ENCODE results near the gene MMAB. TPM values are rescaled to one million over a fixed set of nuclear protein-coding genes. Genes with fewer than 3 reads are reported as not detected.

Gene MMAB
- total and polyA plus RNA-seq, 2 experiments from 2014 or later: 6.7 to 26.8 TPM

DNA sequence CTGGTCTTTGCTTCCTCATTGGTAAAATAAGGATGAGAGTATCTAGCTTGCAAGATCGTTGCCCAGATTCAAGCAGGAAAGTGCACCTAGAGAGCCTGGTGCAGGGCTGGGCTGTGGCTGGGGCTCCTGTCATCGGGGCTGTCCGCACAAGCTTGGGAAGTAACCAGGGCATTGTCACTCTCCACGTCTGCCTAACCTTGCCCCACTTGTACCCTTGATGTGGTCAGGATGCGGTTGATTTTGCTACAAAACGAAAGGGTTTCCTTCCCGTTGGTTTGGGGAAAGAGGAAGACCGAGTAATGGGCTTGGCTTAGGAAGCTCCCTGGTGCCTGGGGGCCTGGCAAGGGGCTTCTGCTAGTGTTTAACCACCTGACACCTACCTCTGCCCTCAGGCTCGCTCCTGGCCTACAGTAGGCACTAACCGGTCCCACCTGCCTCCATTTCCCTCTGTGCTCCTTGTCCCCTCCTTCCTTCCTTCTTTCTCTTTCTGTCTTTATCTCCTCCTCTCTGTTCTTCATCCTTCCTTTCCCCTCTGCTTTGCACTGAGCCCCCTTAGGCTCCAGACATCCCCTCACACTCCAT is 22.1 kb upstream of the MMAB start:
- WGBS, 2 experiments (ENCODE audit: low coverage in 1 of 2, low lambda C conversion rate in 2 of 2, missing lambda C conversion rate in 2 of 2): 87 to 90% methylated on average over 10 of the region's 10 CpGs

DNA sequence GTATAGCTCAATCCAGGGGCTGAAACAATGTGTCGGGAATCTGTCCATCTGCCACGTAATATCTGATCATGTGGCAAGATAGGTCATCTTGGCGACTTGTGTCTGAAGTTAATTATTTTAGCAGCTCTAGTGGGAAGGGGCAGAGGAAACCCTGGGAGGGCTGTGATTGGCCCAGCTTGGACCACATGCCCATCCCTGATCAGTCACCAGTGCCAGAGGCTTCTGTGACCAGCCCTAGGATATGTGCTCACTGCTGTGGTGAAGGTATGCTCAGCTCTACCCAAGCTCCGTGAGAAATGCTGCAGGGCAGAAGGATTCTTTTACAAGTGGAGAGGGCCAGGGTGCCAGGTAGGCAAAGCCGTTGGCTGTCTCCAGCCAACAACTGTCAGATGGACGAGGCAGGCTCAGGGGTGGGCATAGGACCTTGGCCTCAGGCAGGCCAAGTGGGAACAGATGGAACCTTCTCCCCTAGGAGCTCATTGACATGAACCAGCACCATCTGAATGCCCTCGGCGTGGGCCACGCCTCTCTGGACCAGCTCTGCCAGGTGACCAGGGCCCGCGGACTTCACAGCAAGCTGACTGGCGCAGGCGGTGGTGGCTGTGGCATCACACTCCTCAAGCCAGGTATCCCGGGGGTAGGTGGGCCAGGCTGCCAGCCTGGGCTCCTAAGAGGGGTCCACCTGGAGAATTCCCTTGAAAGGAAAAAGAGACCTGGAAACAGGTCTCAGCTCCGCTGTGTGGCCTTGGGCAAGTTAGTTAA is 21.4 kb upstream of the MMAB start:
- H4K20me1 ChIP-seq (ENCODE audit: insufficient read depth): no peaks in the 10 kb centered on the region
- H3K27ac ChIP-seq: no peak overlapping the region
- no peaks in the 10 kb centered on the region for H3K36me3 ChIP-seq (ENCODE audit: low read depth)
- no peak overlapping the region for H3K9ac ChIP-seq
- H3K4me2 ChIP-seq (ENCODE audit: unreplicated experiment): no peak overlapping the region
- H3K4me3 ChIP-seq: no peak overlapping the region
- no peaks in the 10 kb centered on the region for H3F3A ChIP-seq (ENCODE audit: insufficient read depth)
- no peak overlapping the region for H2AFZ ChIP-seq
- H3K79me2 ChIP-seq (ENCODE audit: insufficient read depth): no peaks in the 10 kb centered on the region
- no peaks in the 10 kb centered on the region for H3K4me1 ChIP-seq (ENCODE audit: insufficient read depth)
- DNase-seq: no peak
- H3K9me3 ChIP-seq (ENCODE audit: low read depth): no peaks in the 10 kb centered on the region
- 80 to 82% methylated on average over 15 of the region's 15 CpGs for WGBS, 2 experiments (ENCODE audit: low coverage in 1 of 2, low lambda C conversion rate in 2 of 2, missing lambda C conversion rate in 2 of 2)
- no peak for TF ChIP-seq EZH2 (IDR thresholded peaks at IDR 0.05; ENCODE audit: insufficient read depth, poor library complexity, severe bottlenecking)
- no peak for TF ChIP-seq EZH2phosphoT487 (IDR thresholded peaks at IDR 0.05; ENCODE audit: insufficient read depth, low read depth)
- no peaks in the 10 kb centered on the region for H3K27me3 ChIP-seq (replicated peaks; ENCODE audit: insufficient read depth)
- in situ Hi-C loops (cut with MboI): no loop called here
- no peaks in the 10 kb centered on the region for H3K9me2 ChIP-seq (ENCODE audit: insufficient read depth)

More for the DNA sequence above, 22.1 kb upstream of the MMAB start:
- no peaks in the 10 kb centered on the region for H3K4me1 ChIP-seq (ENCODE audit: insufficient read depth)
- DNase-seq: no peak
- H3F3A ChIP-seq (ENCODE audit: insufficient read depth): no peaks in the 10 kb centered on the region
- H3K9ac ChIP-seq: no peak overlapping the region
- H3K27me3 ChIP-seq (replicated peaks; ENCODE audit: insufficient read depth): no peaks in the 10 kb centered on the region
- no peak overlapping the region for H3K27ac ChIP-seq
- H3K79me2 ChIP-seq (ENCODE audit: insufficient read depth): no peaks in the 10 kb centered on the region
- no peaks in the 10 kb centered on the region for H3K9me3 ChIP-seq (ENCODE audit: low read depth)
- H3K9me2 ChIP-seq (ENCODE audit: insufficient read depth): no peaks in the 10 kb centered on the region
- no peak for TF ChIP-seq EZH2phosphoT487 (IDR thresholded peaks at IDR 0.05; ENCODE audit: insufficient read depth, low read depth)
- H3K36me3 ChIP-seq (ENCODE audit: low read depth): no peaks in the 10 kb centered on the region
- H2AFZ ChIP-seq: no peak overlapping the region
- no peak overlapping the region for H3K4me3 ChIP-seq
- no peaks in the 10 kb centered on the region for H4K20me1 ChIP-seq (ENCODE audit: insufficient read depth)
- no peak overlapping the region for H3K4me2 ChIP-seq (ENCODE audit: unreplicated experiment)
- in situ Hi-C loops (cut with MboI): no loop called here

- no peaks in the 10 kb centered on the region for H3K9me2 ChIP-seq (ENCODE audit: insufficient read depth)
- no peaks in the 10 kb centered on the region for H3K4me1 ChIP-seq (ENCODE audit: insufficient read depth)
- H3K27me3 ChIP-seq (replicated peaks; ENCODE audit: insufficient read depth): no peaks in the 10 kb centered on the region
- no peaks in the 10 kb centered on the region for H3K79me2 ChIP-seq (ENCODE audit: insufficient read depth)
- H3F3A ChIP-seq (ENCODE audit: insufficient read depth): no peaks in the 10 kb centered on the region
- no peak overlapping the region for H3K4me3 ChIP-seq
- H3K4me2 ChIP-seq (ENCODE audit: unreplicated experiment): no peak overlapping the region
- no peak for DNase-seq
- no peak overlapping the region for H3K27ac ChIP-seq
- H3K9ac ChIP-seq: no peak overlapping the region
- no peaks in the 10 kb centered on the region for H3K36me3 ChIP-seq (ENCODE audit: low read depth)
- in situ Hi-C loops (cut with MboI): no loop called here
- H4K20me1 ChIP-seq (ENCODE audit: insufficient read depth): no peaks in the 10 kb centered on the region
- 82 to 85% methylated on average over 9 of the region's 9 CpGs for WGBS, 2 experiments (ENCODE audit: low coverage in 1 of 2, low lambda C conversion rate in 2 of 2, missing lambda C conversion rate in 2 of 2)
- no peak overlapping the region for H2AFZ ChIP-seq
- TF ChIP-seq EZH2 (IDR thresholded peaks at IDR 0.05; ENCODE audit: insufficient read depth, poor library complexity, severe bottlenecking) (no peak), EZH2phosphoT487 (IDR thresholded peaks at IDR 0.05; ENCODE audit: insufficient read depth, low read depth) (no peak)
- H3K9me3 ChIP-seq (ENCODE audit: low read depth): no peaks in the 10 kb centered on the region
These were observed 19.6 kb upstream of the MMAB start for GRCh38 chr12:109592905-109593272.

DNA sequence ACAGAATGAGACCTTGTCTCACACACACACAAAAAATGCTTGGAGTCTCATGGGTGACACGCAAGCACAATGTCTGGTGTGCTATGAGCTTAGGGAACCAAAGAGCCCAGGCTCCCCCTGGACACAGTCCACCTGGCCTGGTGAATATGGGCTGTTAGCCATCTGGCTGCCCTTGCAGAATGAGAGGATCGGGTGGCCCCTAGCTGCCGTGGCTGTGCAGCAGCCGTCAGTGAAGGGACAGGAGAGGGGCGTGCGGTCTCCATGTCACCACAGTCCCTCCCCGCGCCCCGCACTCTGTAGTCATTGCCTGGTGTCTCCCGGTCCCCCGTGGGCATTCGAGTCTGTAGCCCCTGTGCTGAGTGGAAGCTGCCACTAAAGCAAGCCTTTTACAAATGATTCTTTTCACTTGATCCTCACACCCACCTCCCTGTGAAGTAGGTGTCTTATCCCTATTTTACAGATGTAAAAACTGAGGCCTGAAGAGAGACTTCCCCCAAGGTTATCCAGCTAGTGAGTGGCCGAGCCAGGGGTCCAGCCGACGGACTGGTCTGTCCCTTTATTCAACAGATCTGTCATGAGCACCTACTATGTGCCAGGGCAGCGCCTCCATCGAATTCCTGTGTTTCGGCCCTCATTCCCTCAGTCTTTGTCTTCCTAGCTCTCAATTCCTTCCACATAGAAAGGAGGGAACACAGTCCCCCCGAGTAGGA is 19.0 kb upstream of the MMAB start:
- Histone ChIP-seq H4K20me1 (ENCODE audit: insufficient read depth) (no peaks in the 10 kb centered on the region), H3K9ac (no peak overlapping the region), H3K9me3 (ENCODE audit: low read depth) (no peaks in the 10 kb centered on the region), H2AFZ (no peak overlapping the region), H3K27ac (no peak overlapping the region), H3F3A (ENCODE audit: insufficient read depth) (no peaks in the 10 kb centered on the region), H3K4me2 (ENCODE audit: unreplicated experiment) (no peak overlapping the region), H3K27me3 (replicated peaks; ENCODE audit: insufficient read depth) (no peaks in the 10 kb centered on the region), H3K9me2 (ENCODE audit: insufficient read depth) (no peaks in the 10 kb centered on the region), H3K36me3 (ENCODE audit: low read depth) (no peaks in the 10 kb centered on the region), H3K79me2 (ENCODE audit: insufficient read depth) (no peaks in the 10 kb centered on the region), H3K4me1 (ENCODE audit: insufficient read depth) (no peaks in the 10 kb centered on the region), H3K4me3 (no peak overlapping the region)
- no peak for TF ChIP-seq EZH2 (IDR thresholded peaks at IDR 0.05; ENCODE audit: insufficient read depth, poor library complexity, severe bottlenecking)
- TF ChIP-seq EZH2phosphoT487 (IDR thresholded peaks at IDR 0.05; ENCODE audit: insufficient read depth, low read depth): no peak
- 89 to 92% methylated on average over 19 of the region's 19 CpGs for WGBS, 2 experiments (ENCODE audit: low coverage in 1 of 2, low lambda C conversion rate in 2 of 2, missing lambda C conversion rate in 2 of 2)
- no peak for DNase-seq
- in situ Hi-C loops (cut with MboI): no loop called here

Data from GM23248 (cell line).